Left lung (tissue), 10 donors: ENCODE data around the gene C4orf36. TPM values are rescaled to one million over a fixed set of nuclear protein-coding genes. Genes with fewer than 3 reads are reported as not detected.

Experiments
- ATAC-seq: fragments of 200-7000 bp; cut with Tn5 transposase; one replicate; pipeline ENCODE4 v1.9.1; 2020; ENCODE audit warnings: moderate library complexity
- DNase-seq, 4 donors: peaks; one replicate each; pipeline ENCODE4 v3.0.0-alpha.2; 2013 to 2020
- H3K27ac ChIP-seq, 2 donors: fragments of 200-600 bp; sonication (generic) in 1 of 2; one replicate each; pipeline versions ENCODE4 v1.5.0 to v1.8.0; 2020 to 2021
- H3K27me3 ChIP-seq, 2 donors: fragments of 200-600 bp; sonication (generic) in 1 of 2; one replicate each; pipeline versions ENCODE4 v1.5.0 to v1.8.0; 2020 to 2021
- H3K36me3 ChIP-seq, 2 donors: fragments of 200-600 bp; sonication (generic) in 1 of 2; one replicate each; pipeline versions ENCODE4 v1.5.0 to v1.8.0; 2020 to 2021
- H3K4me1 ChIP-seq, 2 donors: fragments of 200-600 bp; one replicate each; pipeline ENCODE4 v1.8.0; 2021
- H3K4me3 ChIP-seq, 2 donors: fragments of 200-600 bp; sonication (generic) in 1 of 2; one replicate each; pipeline versions ENCODE4 v1.5.0 to v1.8.0; 2020 to 2021; ENCODE audit warnings: mild to moderate bottlenecking in 1 of 2
- H3K9me3 ChIP-seq, 2 donors: fragments of 200-600 bp; sonication (generic) in 1 of 2; one replicate each; pipeline versions ENCODE4 v1.5.0 to v1.8.0; 2020 to 2021
- intact Hi-C, 2 donors: fragments of 100-400 bp; cut with DNase I; formaldehyde crosslinking; loops; one replicate each; pipeline versions ENCODE4 v1.11.2 to v1.14.2; 2022
- polyA plus RNA-seq, 6 donors: library from polyadenylated mRNA; unstranded; fragments of 120-200 nt; gene quantifications; one replicate each; pipeline ENCODE4 v1.2.1, GENCODE V29; 2013; ENCODE audit not compliant: insufficient read length in 6 of 6
- total RNA-seq, 2 donors: library from RNA; stranded (reverse); fragmentation: NEBNext Ultra II Directional; extraction: Animal tissue kit (Norgen Biotek cat#: 25700); gene quantifications; one replicate each; pipeline ENCODE4 v1.2.1, GENCODE V29; 2021
- TF ChIP-seq, protein P1 (sequence below), 2 donors: fragments of 200-600 bp; sonication (generic) in 1 of 2; IDR thresholded peaks; one replicate each; pipeline versions ENCODE4 v1.5.0 to v1.8.0; 2021; ENCODE audit warnings: antibody characterized with exemption in 2 of 2
- donor health status: DM: no; HTN: yes; CAD: no.
- donor health status: DM: no; HTN: no; CAD: no.

C4orf36 gene
- total and polyA plus RNA-seq, 8 donors = 1.7 to 11.4 (median 10.1) TPM

DNA sequence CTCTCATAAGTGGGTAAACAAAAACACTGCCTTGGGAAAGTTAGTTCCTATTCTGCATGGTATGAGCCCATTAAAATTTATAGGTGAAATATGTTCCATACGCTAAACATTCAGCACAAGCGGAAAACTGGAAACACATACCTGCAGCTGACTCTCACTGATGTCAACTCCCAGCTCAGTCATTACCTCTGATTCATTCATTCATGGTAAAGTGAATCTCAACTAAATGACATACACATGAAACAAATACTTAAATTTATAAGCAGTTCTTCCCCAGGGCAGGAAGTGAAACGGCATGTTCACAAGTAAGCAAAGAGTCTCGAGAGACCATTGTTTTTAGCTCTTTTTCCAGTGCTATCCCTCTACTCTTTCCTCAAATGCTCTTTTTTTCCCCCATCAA lies 44.7 kb downstream of the C4orf36 start:
- TF ChIP-seq, protein P1, sequence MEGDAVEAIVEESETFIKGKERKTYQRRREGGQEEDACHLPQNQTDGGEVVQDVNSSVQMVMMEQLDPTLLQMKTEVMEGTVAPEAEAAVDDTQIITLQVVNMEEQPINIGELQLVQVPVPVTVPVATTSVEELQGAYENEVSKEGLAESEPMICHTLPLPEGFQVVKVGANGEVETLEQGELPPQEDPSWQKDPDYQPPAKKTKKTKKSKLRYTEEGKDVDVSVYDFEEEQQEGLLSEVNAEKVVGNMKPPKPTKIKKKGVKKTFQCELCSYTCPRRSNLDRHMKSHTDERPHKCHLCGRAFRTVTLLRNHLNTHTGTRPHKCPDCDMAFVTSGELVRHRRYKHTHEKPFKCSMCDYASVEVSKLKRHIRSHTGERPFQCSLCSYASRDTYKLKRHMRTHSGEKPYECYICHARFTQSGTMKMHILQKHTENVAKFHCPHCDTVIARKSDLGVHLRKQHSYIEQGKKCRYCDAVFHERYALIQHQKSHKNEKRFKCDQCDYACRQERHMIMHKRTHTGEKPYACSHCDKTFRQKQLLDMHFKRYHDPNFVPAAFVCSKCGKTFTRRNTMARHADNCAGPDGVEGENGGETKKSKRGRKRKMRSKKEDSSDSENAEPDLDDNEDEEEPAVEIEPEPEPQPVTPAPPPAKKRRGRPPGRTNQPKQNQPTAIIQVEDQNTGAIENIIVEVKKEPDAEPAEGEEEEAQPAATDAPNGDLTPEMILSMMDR (IDR thresholded peaks at IDR 0.05) = no peak
- DNase-seq = no peak
- intact Hi-C loops = no loop called here
- Histone ChIP-seq H3K36me3 (no peaks in the 10 kb centered on the region), H3K4me3 (no peak overlapping the region), H3K27ac (no peak overlapping the region), H3K27me3 (no peaks in the 10 kb centered on the region), H3K9me3 (no peaks in the 10 kb centered on the region), H3K4me1 (no peaks in the 10 kb centered on the region)
- ATAC-seq = no peak

- ATAC-seq (no peak), DNase-seq (no peak)
- Histone ChIP-seq H3K27me3 (no peaks in the 10 kb centered on the region), H3K9me3 (no peaks in the 10 kb centered on the region), H3K36me3 (no peaks in the 10 kb centered on the region), H3K4me1 (no peaks in the 10 kb centered on the region), H3K27ac (no peak overlapping the region), H3K4me3 (no peak overlapping the region)
- TF ChIP-seq, protein P1 (IDR thresholded peaks at IDR 0.05) = no peak
- intact Hi-C loops = no loop called here
Observed at GRCh38 chr4:86846921-86847320, 45.3 kb downstream of the C4orf36 start.

GRCh38 chr4:86845593-86845992 lies 46.6 kb downstream of the C4orf36 start:
- no peaks in the 10 kb centered on the region for H3K27me3 ChIP-seq
- TF ChIP-seq, protein P1 (IDR thresholded peaks at IDR 0.05) = no peak
- H3K27ac ChIP-seq = no peak overlapping the region
- intact Hi-C loops = no loop called here
- no peaks in the 10 kb centered on the region for H3K36me3 ChIP-seq
- no peaks in the 10 kb centered on the region for H3K9me3 ChIP-seq
- H3K4me3 ChIP-seq = no peak overlapping the region
- H3K4me1 ChIP-seq = no peaks in the 10 kb centered on the region
- DNase-seq (no peak), ATAC-seq (peak; percentile 23)

DNA sequence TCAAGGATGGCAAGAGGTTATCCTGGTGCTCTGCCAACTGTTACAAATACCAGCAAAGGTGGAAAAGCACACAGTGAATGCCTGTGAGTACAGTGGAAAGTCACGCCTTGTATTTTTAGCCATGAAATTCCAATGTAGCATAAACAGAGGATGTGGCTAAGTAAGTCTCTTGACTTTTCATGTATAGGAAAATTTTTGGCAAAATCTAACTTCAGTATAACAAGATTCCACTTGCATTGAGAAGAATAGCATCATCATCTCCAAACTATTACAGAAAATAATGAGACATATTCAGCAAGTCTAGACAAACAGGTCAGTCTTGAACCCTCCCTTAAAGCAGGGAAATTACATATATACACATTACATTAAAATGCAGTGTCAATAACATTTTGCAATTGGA lies 50.9 kb downstream of the C4orf36 start:
- TF ChIP-seq, protein P1 (IDR thresholded peaks at IDR 0.05) = no peak
- ATAC-seq (no peak), DNase-seq (no peak)
- Histone ChIP-seq H3K9me3 (no peaks in the 10 kb centered on the region), H3K4me1 (no peaks in the 10 kb centered on the region), H3K36me3 (no peaks in the 10 kb centered on the region), H3K4me3 (no peak overlapping the region), H3K27me3 (no peaks in the 10 kb centered on the region), H3K27ac (no peak overlapping the region)
- intact Hi-C loops = no loop called here

- H3K9me3 ChIP-seq = no peaks in the 10 kb centered on the region
- intact Hi-C loops = no loop called here
- TF ChIP-seq, protein P1 (IDR thresholded peaks at IDR 0.05) = no peak
- H3K27ac ChIP-seq = no peak overlapping the region
- H3K27me3 ChIP-seq = no peaks in the 10 kb centered on the region
- H3K4me3 ChIP-seq = no peak overlapping the region
- ATAC-seq (no peak), DNase-seq (no peak)
- H3K36me3 ChIP-seq = no peaks in the 10 kb centered on the region
- no peaks in the 10 kb centered on the region for H3K4me1 ChIP-seq
Observed at GRCh38 chr4:86840858-86841257, 51.4 kb downstream of the C4orf36 start.
